Endothelial cell of umbilical vein (primary cell): Measurements from ENCODE around the gene MOCOS. TPM values are rescaled to one million over a fixed set of nuclear protein-coding genes. Genes with fewer than 3 reads are reported as not detected.

Source experiments
- BruUV-seq: library from RNA; stranded (reverse); fragments of 400-500 nt; replicated peaks from 2 replicates; lab custom pipeline; 2021; lab: Mats Ljungman, UMichigan
- CTCF ChIA-PET: fragments of 300-600, 350-600 bp; sonication (Branson Sonifier 250); formaldehyde crosslinking; loops from one replicate; lab custom pipeline; 2021; ENCODE audit warnings: antibody characterized with exemption, inconsistent platforms; lab: Charles Lee
- POLR2A ChIA-PET: fragments of 300-600, 350-600 bp; sonication (Branson Sonifier 250); formaldehyde crosslinking; loops from one replicate; lab custom pipeline; 2021; ENCODE audit warnings: antibody characterized with exemption, inconsistent platforms; lab: Charles Lee
- DNase-seq: peaks from one replicate; pipeline ENCODE4 v3.0.0-alpha.2; 2011; ENCODE audit warnings: low read depth, low spot score
- FAIRE-seq: peaks from 2 replicates; lab custom pipeline; 2011; peaks lifted over from hg19 to GRCh38; lab: Jason Lieb, UNC
- H2AFZ ChIP-seq: 2 replicates; pipeline ENCODE4 v1.6.0; 2012; ENCODE audit warnings: low read depth, low read length, control low read depth, inconsistent platforms
- H3K27ac ChIP-seq: 2 replicates; pipeline ENCODE4 v1.5.1; 2011; ENCODE audit warnings: low read depth, mild to moderate bottlenecking, control low read depth, low read length, moderate library complexity; ENCODE audit not compliant: insufficient read depth
- H3K27me3 ChIP-seq, 2 experiments: 2 replicates each; pipeline versions ENCODE4 v1.6.0 to v1.6.1; 2011; ENCODE audit warnings: low read length in 2 of 2, mixed read lengths in 1 of 2; ENCODE audit not compliant: control insufficient read depth in 2 of 2, insufficient read depth in 2 of 2
- H3K36me3 ChIP-seq, 2 experiments: 2 replicates in 1 of 2; 3 replicates in 1 of 2; pipeline ENCODE4 v1.5.1; 2011; ENCODE audit warnings: low read length in 2 of 2, mild to moderate bottlenecking in 1 of 2, moderate library complexity in 1 of 2; ENCODE audit not compliant: control insufficient read depth in 2 of 2, insufficient read depth in 2 of 2; ENCODE audit errors: extremely low read depth in 1 of 2
- H3K4me1 ChIP-seq: 3 replicates; pipeline ENCODE4 v1.5.1; 2011; ENCODE audit warnings: mild to moderate bottlenecking, low read length; ENCODE audit not compliant: control insufficient read depth, insufficient read depth; ENCODE audit errors: extremely low read depth
- H3K4me2 ChIP-seq: 2 replicates; pipeline ENCODE4 v1.6.1; 2011; ENCODE audit warnings: low read length, control low read depth, mixed read lengths; ENCODE audit not compliant: insufficient read depth
- H3K4me3 ChIP-seq, 3 experiments: fragments of 200-600 bp in 1 of 3; sonication (generic), shearing (Covaris generic) in 1 of 3; replicated peaks in 1 of 3; 2 replicates each; pipeline ENCODE4 v1.5.1; 2011 to 2016; ENCODE audit warnings: control low read depth in 3 of 3, low read length in 3 of 3, mild to moderate bottlenecking in 2 of 3, inconsistent platforms in 1 of 3, low read depth in 1 of 3, moderate library complexity in 1 of 3; ENCODE audit not compliant: insufficient read depth in 1 of 3
- H3K79me2 ChIP-seq: 2 replicates; pipeline ENCODE4 v1.6.0; 2012; ENCODE audit warnings: low read length, inconsistent platforms; ENCODE audit not compliant: control insufficient read depth, insufficient read depth
- H3K9ac ChIP-seq: replicated peaks from 2 replicates; pipeline ENCODE3; 2011; ENCODE audit warnings: low read length, control low read depth; ENCODE audit not compliant: insufficient read depth; ENCODE audit errors: extremely low read depth
- H3K9me1 ChIP-seq: replicated peaks from 3 replicates; pipeline ENCODE4 v1.6.0; 2011; ENCODE audit warnings: mild to moderate bottlenecking, low read length; ENCODE audit not compliant: control insufficient read depth, insufficient read depth; ENCODE audit errors: extremely low read depth
- H3K9me3 ChIP-seq: replicated peaks from 2 replicates; pipeline ENCODE4 v1.5.1; 2012; ENCODE audit warnings: low read length, inconsistent platforms; ENCODE audit not compliant: control insufficient read depth, insufficient read depth
- H4K20me1 ChIP-seq: replicated peaks from 2 replicates; pipeline ENCODE3; 2011; ENCODE audit warnings: mild to moderate bottlenecking, low read length; ENCODE audit not compliant: control insufficient read depth, insufficient read depth; ENCODE audit errors: extremely low read depth
- FOS ChIP-seq: IDR thresholded peaks from 2 replicates; pipeline ENCODE4 v1.6.1; 2011; ENCODE audit warnings: mild to moderate bottlenecking, low read length, moderate library complexity, borderline replicate concordance; ENCODE audit not compliant: insufficient read depth
- GATA2 ChIP-seq: IDR thresholded peaks from 2 replicates; pipeline ENCODE4 v1.7.0; 2011; ENCODE audit warnings: low read depth, mild to moderate bottlenecking, moderate library complexity, mixed read lengths, low read length; ENCODE audit not compliant: insufficient read length, insufficient read depth
- dilution Hi-C: fragments of 300-500 bp; cut with MboI; formaldehyde crosslinking; loops from one replicate; pipeline ENCODE4 v1.15.0; 2019; ENCODE audit warnings: low sequenced_read_pairs; ENCODE audit not compliant: extremely low pct_ligation_motif_present
- intact Hi-C: fragments of 100-400 bp; cut with micrococcal nuclease; formaldehyde crosslinking; loops from one replicate; pipeline ENCODE4 v1.10.0; 2022
- polyA plus RNA-seq, 4 experiments: library from polyadenylated mRNA; depleted of rRNA in 3 of 4; stranded (reverse) in 3 of 4; unstranded in 1 of 4; fragments of >200 nt; gene quantifications; 2 replicates each; pipeline versions ENCODE4 v1.2.1 to v1.2.3, GENCODE V29; 2011 to 2012; ENCODE audit warnings: missing spikeins in 1 of 4
- total RNA-seq: library from RNA; stranded (reverse); gene quantifications from 2 replicates; pipeline ENCODE4 v1.2.3, GENCODE V29; 2021
- TF ChIP-seq, protein P1 (sequence below): IDR thresholded peaks from 2 replicates; pipeline ENCODE4 v1.6.1; 2011; ENCODE audit not compliant: insufficient read depth, insufficient read length

MOCOS gene
- total and polyA plus RNA-seq, 2 donors (not counting 3 experiments of a cell fraction or from before 2014, with no cell fraction given), result 0.18 to 0.88 TPM

DNA sequence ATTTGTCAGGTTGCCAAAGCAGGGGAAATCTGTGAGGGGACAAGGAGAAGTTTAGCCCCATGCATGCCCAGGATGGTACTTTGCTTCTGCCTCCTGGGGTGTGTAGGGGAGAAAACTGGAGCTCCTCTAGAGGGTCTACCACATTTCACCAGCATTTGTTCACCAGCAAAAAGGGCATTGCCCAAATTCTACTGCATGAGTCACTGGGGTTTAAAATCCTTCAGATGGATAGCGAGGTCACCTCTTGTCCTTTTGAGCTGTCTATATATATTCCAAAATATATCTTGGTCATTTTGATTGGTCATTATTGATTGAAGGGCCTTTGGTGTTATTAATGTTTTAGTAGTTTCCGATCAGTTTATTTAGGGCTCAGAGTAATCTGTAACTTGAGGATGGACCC is 128.9 kb downstream of the MOCOS start:
- H3K27me3 ChIP-seq, result no peaks in the 10 kb centered on the region
- DNase-seq (no peak), FAIRE-seq (no peak)
- ChIA-PET POLR2A (no interaction called here), CTCF (interaction anchor here (1.3 kb wide), 1 partner anchor 14 kb away, joined by 3 read pairs; no protein-coding TSS in a partner anchor)
- H3K9me3 ChIP-seq, result no peaks in the 10 kb centered on the region
- no TSS peak for BruUV-seq
- H2AFZ ChIP-seq, result no peak overlapping the region
- no peaks in the 10 kb centered on the region for H4K20me1 ChIP-seq
- no peak overlapping the region for H3K27ac ChIP-seq
- dilution Hi-C loops, result no loop called here
- H3K4me3 ChIP-seq, result no peak overlapping the region
- H3K4me1 ChIP-seq, result no peaks in the 10 kb centered on the region
- no peak overlapping the region for H3K4me2 ChIP-seq
- no peaks in the 10 kb centered on the region for H3K79me2 ChIP-seq
- intact Hi-C loops, result no loop called here
- no peak for TF ChIP-seq FOS
- TF ChIP-seq, protein P1, sequence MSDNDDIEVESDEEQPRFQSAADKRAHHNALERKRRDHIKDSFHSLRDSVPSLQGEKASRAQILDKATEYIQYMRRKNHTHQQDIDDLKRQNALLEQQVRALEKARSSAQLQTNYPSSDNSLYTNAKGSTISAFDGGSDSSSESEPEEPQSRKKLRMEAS, result no peak
- TF ChIP-seq GATA2, result no peak
- H3K9ac ChIP-seq, result no peak overlapping the region
- H3K36me3 ChIP-seq, result no peaks in the 10 kb centered on the region
- no peaks in the 10 kb centered on the region for H3K9me1 ChIP-seq

Other genes with a start within 250 kb of the MOCOS start
- 47.4 and 50.7 TPM in 2 replicates for gene RPRD1A, start 119.9 kb upstream of the MOCOS start, total RNA-seq
- gene RPRD1A, start 119.9 kb upstream of the MOCOS start, polyA plus RNA-seq, result 11.7 and 13.5 TPM in 2 replicates
- gene SLC39A6, start 58.2 kb upstream of the MOCOS start, total RNA-seq, result 13.2 and 13.8 TPM in 2 replicates
- gene SLC39A6, start 58.2 kb upstream of the MOCOS start, polyA plus RNA-seq, result 20.2 and 23.1 TPM in 2 replicates
- 74.8 and 90.5 TPM in 2 replicates for gene ELP2, start 57.6 kb upstream of the MOCOS start, total RNA-seq
- 31.7 and 37.8 TPM in 2 replicates for gene ELP2, start 57.6 kb upstream of the MOCOS start, polyA plus RNA-seq
- gene FHOD3, start 110.2 kb downstream of the MOCOS start, total RNA-seq, result 0.58 and 1.5 TPM in 2 replicates
- 0.03 and 0.06 TPM in 2 replicates for gene FHOD3, start 110.2 kb downstream of the MOCOS start, polyA plus RNA-seq